ENCODE data around the gene BIN2. TPM values are rescaled to one million over a fixed set of nuclear protein-coding genes. Genes with fewer than 3 reads are reported as not detected.

The BIN2 gene
- total and polyA plus RNA-seq, 2 experiments from 2014 or later, result not detected

DNA sequence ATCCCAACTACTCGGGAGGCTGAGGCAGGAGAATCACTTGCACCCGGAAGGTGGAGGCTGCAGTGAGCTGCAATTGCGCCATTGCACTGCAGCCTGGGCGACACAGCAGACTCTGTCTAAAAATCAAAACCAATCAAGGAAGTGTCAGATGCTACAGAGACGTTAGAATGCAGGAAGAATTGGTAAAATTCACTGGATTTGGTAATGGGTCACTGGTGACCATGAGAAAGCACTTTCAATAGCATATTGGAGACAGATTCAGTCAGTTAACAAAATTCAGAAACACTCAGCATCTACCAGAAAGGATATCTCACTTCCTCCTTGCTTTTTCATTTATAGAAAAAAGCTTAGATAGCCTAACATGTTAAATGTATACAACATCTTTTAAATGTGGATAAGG, 17.5 kb downstream of the BIN2 start:
- Mint-ChIP-seq H3K4me3 (no peak overlapping the region), H3K36me3 (ENCODE audit: low read depth) (no peaks in the 10 kb centered on the region), H3K4me1 (no peaks in the 10 kb centered on the region), H3K27me3 (ENCODE audit: insufficient read depth, low read depth, poor library complexity) (peaks cover 2% of the 10 kb centered on the region), H3K9me3 (no peaks in the 10 kb centered on the region), H3K27ac (no peak overlapping the region)
- ATAC-seq (no peak), DNase-seq (ENCODE audit: low spot score) (no peak)
- no peaks in the 10 kb centered on the region for H3F3A ChIP-seq (replicated peaks; ENCODE audit: low read depth)
- H3K9me2 ChIP-seq (ENCODE audit: insufficient read depth), result no peaks in the 10 kb centered on the region
- H3K27ac ChIP-seq (ENCODE audit: low read depth), result no peak overlapping the region
- H2AFZ ChIP-seq, result no peak overlapping the region
- no peaks in the 10 kb centered on the region for H3K79me2 ChIP-seq (replicated peaks; ENCODE audit: insufficient read depth)
- no peaks in the 10 kb centered on the region for H4K20me1 ChIP-seq (replicated peaks; ENCODE audit: insufficient read depth)
- no peaks in the 10 kb centered on the region for H3K27me3 ChIP-seq (ENCODE audit: insufficient read depth)
- no peak for TF ChIP-seq STAT1 (IDR thresholded peaks at IDR 0.05; ENCODE audit: unreplicated experiment)
- TF ChIP-seq ZNF114 (CRISPR knock-in tag; IDR thresholded peaks at IDR 0.05), result no peak
- TF ChIP-seq, protein P1, sequence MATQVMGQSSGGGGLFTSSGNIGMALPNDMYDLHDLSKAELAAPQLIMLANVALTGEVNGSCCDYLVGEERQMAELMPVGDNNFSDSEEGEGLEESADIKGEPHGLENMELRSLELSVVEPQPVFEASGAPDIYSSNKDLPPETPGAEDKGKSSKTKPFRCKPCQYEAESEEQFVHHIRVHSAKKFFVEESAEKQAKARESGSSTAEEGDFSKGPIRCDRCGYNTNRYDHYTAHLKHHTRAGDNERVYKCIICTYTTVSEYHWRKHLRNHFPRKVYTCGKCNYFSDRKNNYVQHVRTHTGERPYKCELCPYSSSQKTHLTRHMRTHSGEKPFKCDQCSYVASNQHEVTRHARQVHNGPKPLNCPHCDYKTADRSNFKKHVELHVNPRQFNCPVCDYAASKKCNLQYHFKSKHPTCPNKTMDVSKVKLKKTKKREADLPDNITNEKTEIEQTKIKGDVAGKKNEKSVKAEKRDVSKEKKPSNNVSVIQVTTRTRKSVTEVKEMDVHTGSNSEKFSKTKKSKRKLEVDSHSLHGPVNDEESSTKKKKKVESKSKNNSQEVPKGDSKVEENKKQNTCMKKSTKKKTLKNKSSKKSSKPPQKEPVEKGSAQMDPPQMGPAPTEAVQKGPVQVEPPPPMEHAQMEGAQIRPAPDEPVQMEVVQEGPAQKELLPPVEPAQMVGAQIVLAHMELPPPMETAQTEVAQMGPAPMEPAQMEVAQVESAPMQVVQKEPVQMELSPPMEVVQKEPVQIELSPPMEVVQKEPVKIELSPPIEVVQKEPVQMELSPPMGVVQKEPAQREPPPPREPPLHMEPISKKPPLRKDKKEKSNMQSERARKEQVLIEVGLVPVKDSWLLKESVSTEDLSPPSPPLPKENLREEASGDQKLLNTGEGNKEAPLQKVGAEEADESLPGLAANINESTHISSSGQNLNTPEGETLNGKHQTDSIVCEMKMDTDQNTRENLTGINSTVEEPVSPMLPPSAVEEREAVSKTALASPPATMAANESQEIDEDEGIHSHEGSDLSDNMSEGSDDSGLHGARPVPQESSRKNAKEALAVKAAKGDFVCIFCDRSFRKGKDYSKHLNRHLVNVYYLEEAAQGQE (IDR thresholded peaks at IDR 0.05; ENCODE audit: unreplicated experiment), result no peak
- TF ChIP-seq JUNB (IDR thresholded peaks at IDR 0.05; ENCODE audit: unreplicated experiment), result no peak
- TF ChIP-seq CREB1 (CRISPR knock-in tag; IDR thresholded peaks at IDR 0.05; ENCODE audit: low read depth), result no peak
- TF ChIP-seq, protein P2, sequence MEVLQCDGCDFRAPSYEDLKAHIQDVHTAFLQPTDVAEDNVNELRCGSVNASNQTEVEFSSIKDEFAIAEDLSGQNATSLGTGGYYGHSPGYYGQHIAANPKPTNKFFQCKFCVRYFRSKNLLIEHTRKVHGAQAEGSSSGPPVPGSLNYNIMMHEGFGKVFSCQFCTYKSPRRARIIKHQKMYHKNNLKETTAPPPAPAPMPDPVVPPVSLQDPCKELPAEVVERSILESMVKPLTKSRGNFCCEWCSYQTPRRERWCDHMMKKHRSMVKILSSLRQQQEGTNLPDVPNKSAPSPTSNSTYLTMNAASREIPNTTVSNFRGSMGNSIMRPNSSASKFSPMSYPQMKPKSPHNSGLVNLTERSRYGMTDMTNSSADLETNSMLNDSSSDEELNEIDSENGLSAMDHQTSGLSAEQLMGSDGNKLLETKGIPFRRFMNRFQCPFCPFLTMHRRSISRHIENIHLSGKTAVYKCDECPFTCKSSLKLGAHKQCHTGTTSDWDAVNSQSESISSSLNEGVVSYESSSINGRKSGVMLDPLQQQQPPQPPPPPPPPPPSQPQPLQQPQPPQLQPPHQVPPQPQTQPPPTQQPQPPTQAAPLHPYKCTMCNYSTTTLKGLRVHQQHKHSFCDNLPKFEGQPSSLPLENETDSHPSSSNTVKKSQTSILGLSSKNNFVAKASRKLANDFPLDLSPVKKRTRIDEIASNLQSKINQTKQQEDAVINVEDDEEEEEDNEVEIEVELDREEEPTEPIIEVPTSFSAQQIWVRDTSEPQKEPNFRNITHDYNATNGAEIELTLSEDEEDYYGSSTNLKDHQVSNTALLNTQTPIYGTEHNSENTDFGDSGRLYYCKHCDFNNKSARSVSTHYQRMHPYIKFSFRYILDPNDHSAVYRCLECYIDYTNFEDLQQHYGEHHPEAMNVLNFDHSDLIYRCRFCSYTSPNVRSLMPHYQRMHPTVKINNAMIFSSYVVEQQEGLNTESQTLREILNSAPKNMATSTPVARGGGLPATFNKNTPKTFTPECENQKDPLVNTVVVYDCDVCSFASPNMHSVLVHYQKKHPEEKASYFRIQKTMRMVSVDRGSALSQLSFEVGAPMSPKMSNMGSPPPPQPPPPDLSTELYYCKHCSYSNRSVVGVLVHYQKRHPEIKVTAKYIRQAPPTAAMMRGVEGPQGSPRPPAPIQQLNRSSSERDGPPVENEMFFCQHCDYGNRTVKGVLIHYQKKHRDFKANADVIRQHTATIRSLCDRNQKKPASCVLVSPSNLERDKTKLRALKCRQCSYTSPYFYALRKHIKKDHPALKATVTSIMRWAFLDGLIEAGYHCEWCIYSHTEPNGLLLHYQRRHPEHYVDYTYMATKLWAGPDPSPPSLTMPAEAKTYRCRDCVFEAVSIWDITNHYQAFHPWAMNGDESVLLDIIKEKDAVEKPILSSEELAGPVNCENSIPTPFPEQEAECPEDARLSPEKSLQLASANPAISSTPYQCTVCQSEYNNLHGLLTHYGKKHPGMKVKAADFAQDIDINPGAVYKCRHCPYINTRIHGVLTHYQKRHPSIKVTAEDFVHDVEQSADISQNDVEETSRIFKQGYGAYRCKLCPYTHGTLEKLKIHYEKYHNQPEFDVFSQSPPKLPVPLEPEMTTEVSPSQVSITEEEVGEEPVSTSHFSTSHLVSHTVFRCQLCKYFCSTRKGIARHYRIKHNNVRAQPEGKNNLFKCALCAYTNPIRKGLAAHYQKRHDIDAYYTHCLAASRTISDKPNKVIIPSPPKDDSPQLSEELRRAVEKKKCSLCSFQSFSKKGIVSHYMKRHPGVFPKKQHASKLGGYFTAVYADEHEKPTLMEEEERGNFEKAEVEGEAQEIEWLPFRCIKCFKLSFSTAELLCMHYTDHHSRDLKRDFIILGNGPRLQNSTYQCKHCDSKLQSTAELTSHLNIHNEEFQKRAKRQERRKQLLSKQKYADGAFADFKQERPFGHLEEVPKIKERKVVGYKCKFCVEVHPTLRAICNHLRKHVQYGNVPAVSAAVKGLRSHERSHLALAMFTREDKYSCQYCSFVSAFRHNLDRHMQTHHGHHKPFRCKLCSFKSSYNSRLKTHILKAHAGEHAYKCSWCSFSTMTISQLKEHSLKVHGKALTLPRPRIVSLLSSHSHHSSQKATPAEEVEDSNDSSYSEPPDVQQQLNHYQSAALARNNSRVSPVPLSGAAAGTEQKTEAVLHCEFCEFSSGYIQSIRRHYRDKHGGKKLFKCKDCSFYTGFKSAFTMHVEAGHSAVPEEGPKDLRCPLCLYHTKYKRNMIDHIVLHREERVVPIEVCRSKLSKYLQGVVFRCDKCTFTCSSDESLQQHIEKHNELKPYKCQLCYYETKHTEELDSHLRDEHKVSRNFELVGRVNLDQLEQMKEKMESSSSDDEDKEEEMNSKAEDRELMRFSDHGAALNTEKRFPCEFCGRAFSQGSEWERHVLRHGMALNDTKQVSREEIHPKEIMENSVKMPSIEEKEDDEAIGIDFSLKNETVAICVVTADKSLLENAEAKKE (CRISPR knock-in tag; IDR thresholded peaks at IDR 0.05), result no peak
- no peak for TF ChIP-seq EZH2phosphoT487 (IDR thresholded peaks at IDR 0.05; ENCODE audit: unreplicated experiment)
- TF ChIP-seq, protein P3, sequence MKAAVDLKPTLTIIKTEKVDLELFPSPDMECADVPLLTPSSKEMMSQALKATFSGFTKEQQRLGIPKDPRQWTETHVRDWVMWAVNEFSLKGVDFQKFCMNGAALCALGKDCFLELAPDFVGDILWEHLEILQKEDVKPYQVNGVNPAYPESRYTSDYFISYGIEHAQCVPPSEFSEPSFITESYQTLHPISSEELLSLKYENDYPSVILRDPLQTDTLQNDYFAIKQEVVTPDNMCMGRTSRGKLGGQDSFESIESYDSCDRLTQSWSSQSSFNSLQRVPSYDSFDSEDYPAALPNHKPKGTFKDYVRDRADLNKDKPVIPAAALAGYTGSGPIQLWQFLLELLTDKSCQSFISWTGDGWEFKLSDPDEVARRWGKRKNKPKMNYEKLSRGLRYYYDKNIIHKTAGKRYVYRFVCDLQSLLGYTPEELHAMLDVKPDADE (IDR thresholded peaks at IDR 0.05), result no peak
- TF ChIP-seq EZH2 (IDR thresholded peaks at IDR 0.05; ENCODE audit: low read depth, unreplicated experiment), result no peak
- TF ChIP-seq, protein P4, sequence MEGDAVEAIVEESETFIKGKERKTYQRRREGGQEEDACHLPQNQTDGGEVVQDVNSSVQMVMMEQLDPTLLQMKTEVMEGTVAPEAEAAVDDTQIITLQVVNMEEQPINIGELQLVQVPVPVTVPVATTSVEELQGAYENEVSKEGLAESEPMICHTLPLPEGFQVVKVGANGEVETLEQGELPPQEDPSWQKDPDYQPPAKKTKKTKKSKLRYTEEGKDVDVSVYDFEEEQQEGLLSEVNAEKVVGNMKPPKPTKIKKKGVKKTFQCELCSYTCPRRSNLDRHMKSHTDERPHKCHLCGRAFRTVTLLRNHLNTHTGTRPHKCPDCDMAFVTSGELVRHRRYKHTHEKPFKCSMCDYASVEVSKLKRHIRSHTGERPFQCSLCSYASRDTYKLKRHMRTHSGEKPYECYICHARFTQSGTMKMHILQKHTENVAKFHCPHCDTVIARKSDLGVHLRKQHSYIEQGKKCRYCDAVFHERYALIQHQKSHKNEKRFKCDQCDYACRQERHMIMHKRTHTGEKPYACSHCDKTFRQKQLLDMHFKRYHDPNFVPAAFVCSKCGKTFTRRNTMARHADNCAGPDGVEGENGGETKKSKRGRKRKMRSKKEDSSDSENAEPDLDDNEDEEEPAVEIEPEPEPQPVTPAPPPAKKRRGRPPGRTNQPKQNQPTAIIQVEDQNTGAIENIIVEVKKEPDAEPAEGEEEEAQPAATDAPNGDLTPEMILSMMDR (conservative IDR thresholded peaks at IDR 0.05; ENCODE audit: low read depth in 2 of 2), result no peak
- TF ChIP-seq POLR2AphosphoS5 (IDR thresholded peaks at IDR 0.05; ENCODE audit: low read depth), result no peak
- TF ChIP-seq NANOG (IDR thresholded peaks at IDR 0.05; ENCODE audit: borderline replicate concordance), result no peak
- TF ChIP-seq ZNF331 (CRISPR knock-in tag; IDR thresholded peaks at IDR 0.05; ENCODE audit: low read depth), result no peak
- H3K4me2 ChIP-seq, result no peak overlapping the region
- H3K36me3 ChIP-seq (ENCODE audit: insufficient read depth), result no peaks in the 10 kb centered on the region
- H3K4me1 ChIP-seq (ENCODE audit: insufficient read depth), result no peaks in the 10 kb centered on the region
- H3K4me3 ChIP-seq, result no peak overlapping the region

Measured in GM23338 (cell line).